NCI-H128 (cell line): ENCODE results near the gene IQCH.
A peak's percentile ranks its signal among the peaks of the same experiment; 100 is the strongest.
"Not testable (repeated sequence)": the region's sequence is repeated elsewhere in the genome, so short reads cannot be mapped to it uniquely, and the experiment has no call there.

ENCODE experiments used
- DNase-seq: peaks from one replicate; lab custom pipeline; 2025; ENCODE audit not compliant: unreplicated experiment; lab: John Stamatoyannopoulos, UW

Gene IQCH

GRCh38 chr15:67433495-67434099 lies 179.0 kb downstream of the IQCH start:
- no peak for DNase-seq

GRCh38 chr15:67436351-67437250 lies 182.0 kb downstream of the IQCH start:
- DNase-seq, result not testable (repeated sequence)

- no peak for DNase-seq
These were observed 189.5 kb downstream of the IQCH start for GRCh38 chr15:67444100-67444499.

GRCh38 chr15:67446449-67446848 lies 191.9 kb downstream of the IQCH start:
- DNase-seq, result no peak

GRCh38 chr15:67448372-67448771 lies 193.8 kb downstream of the IQCH start:
- not testable (repeated sequence) for DNase-seq

- DNase-seq, result not testable (repeated sequence)
These were observed 199.1 kb downstream of the IQCH start for GRCh38 chr15:67453703-67454102.

GRCh38 chr15:67456677-67457529 lies 202.3 kb downstream of the IQCH start:
- DNase-seq, result peak; percentile 32

- DNase-seq, result no peak
These were observed 203.9 kb downstream of the IQCH start for GRCh38 chr15:67458331-67459029.

- DNase-seq, result no peak
These were observed 205.9 kb downstream of the IQCH start for GRCh38 chr15:67460521-67460920.

GRCh38 chr15:67461735-67462134 lies 207.1 kb downstream of the IQCH start:
- no peak for DNase-seq

GRCh38 chr15:67462875-67463274 lies 208.3 kb downstream of the IQCH start:
- no peak for DNase-seq

- no peak for DNase-seq
These were observed 208.9 kb downstream of the IQCH start for GRCh38 chr15:67463488-67463887.

- no peak for DNase-seq
These were observed 210.8 kb downstream of the IQCH start for GRCh38 chr15:67465196-67465952.

- DNase-seq, result no peak
These were observed 213.8 kb downstream of the IQCH start for GRCh38 chr15:67468416-67468815.

GRCh38 chr15:67469680-67470079 lies 215.1 kb downstream of the IQCH start:
- no peak for DNase-seq

GRCh38 chr15:67472957-67473356 lies 218.4 kb downstream of the IQCH start:
- DNase-seq, result no peak

GRCh38 chr15:67474405-67475110 lies 220.0 kb downstream of the IQCH start:
- no peak for DNase-seq

GRCh38 chr15:67479781-67480505 lies 225.4 kb downstream of the IQCH start:
- DNase-seq, result no peak

GRCh38 chr15:67480741-67481140 lies 226.2 kb downstream of the IQCH start:
- no peak for DNase-seq
